ENCODE results near the gene COL27A1. TPM values are rescaled to one million over a fixed set of nuclear protein-coding genes. Genes with fewer than 3 reads are reported as not detected.
A peak's percentile ranks its signal among the peaks of the same experiment; 100 is the strongest.

Gene COL27A1
- total RNA-seq, 1 donor from 2014 or later, result 65.1 TPM

- no peaks in the 10 kb centered on the region for H3K36me3 Mint-ChIP-seq
- no peaks in the 10 kb centered on the region for H3K9me3 Mint-ChIP-seq
- H3K4me3 Mint-ChIP-seq, result no peak overlapping the region
- TF ChIP-seq CTCF (conservative IDR thresholded peaks at IDR 0.05), result no peak
- H3K27me3 Mint-ChIP-seq, result peaks cover 6% of the 10 kb centered on the region
- H3K27ac Mint-ChIP-seq, result no peak overlapping the region
- no peak for DNase-seq (ENCODE audit: extremely low spot score, unreplicated experiment)
- H3K4me1 Mint-ChIP-seq (ENCODE audit: unreplicated experiment), result peaks cover 46% of the 10 kb centered on the region
Observed at GRCh38 chr9:114121227-114122135, 33.9 kb upstream of the COL27A1 start.

GRCh38 chr9:114122136-114123027 is 33.0 kb upstream of the COL27A1 start:
- H3K27me3 Mint-ChIP-seq, result peaks cover 4% of the 10 kb centered on the region
- DNase-seq (ENCODE audit: extremely low spot score, unreplicated experiment), result no peak
- H3K27ac Mint-ChIP-seq, result no peak overlapping the region
- no peaks in the 10 kb centered on the region for H3K36me3 Mint-ChIP-seq
- peaks cover 44% of the 10 kb centered on the region for H3K4me1 Mint-ChIP-seq (ENCODE audit: unreplicated experiment)
- H3K4me3 Mint-ChIP-seq, result no peak overlapping the region
- no peak for TF ChIP-seq CTCF (conservative IDR thresholded peaks at IDR 0.05)
- no peaks in the 10 kb centered on the region for H3K9me3 Mint-ChIP-seq

GRCh38 chr9:114123031-114123977 is 32.0 kb upstream of the COL27A1 start:
- peaks cover 4% of the 10 kb centered on the region for H3K27me3 Mint-ChIP-seq
- H3K4me3 Mint-ChIP-seq, result no peak overlapping the region
- H3K9me3 Mint-ChIP-seq, result no peaks in the 10 kb centered on the region
- DNase-seq (ENCODE audit: extremely low spot score, unreplicated experiment), result no peak
- no peaks in the 10 kb centered on the region for H3K36me3 Mint-ChIP-seq
- H3K4me1 Mint-ChIP-seq (ENCODE audit: unreplicated experiment), result peaks cover 35% of the 10 kb centered on the region
- H3K27ac Mint-ChIP-seq, result peak overlapping the region; percentile 7
- TF ChIP-seq CTCF (conservative IDR thresholded peaks at IDR 0.05), result no peak

GRCh38 chr9:114124138-114124537 is 31.2 kb upstream of the COL27A1 start:
- peaks cover 4% of the 10 kb centered on the region for H3K27me3 Mint-ChIP-seq
- no peaks in the 10 kb centered on the region for H3K36me3 Mint-ChIP-seq
- no peak for TF ChIP-seq CTCF (conservative IDR thresholded peaks at IDR 0.05)
- no peaks in the 10 kb centered on the region for H3K9me3 Mint-ChIP-seq
- H3K27ac Mint-ChIP-seq, result peak overlapping the region; percentile 7
- peak overlapping the region; percentile 32 for H3K4me3 Mint-ChIP-seq
- peaks cover 28% of the 10 kb centered on the region for H3K4me1 Mint-ChIP-seq (ENCODE audit: unreplicated experiment)
- no peak for DNase-seq (ENCODE audit: extremely low spot score, unreplicated experiment)

Data from type B pancreatic cell (in vitro differentiated cells).